ENCODE data around the gene HSD17B12.

DNA sequence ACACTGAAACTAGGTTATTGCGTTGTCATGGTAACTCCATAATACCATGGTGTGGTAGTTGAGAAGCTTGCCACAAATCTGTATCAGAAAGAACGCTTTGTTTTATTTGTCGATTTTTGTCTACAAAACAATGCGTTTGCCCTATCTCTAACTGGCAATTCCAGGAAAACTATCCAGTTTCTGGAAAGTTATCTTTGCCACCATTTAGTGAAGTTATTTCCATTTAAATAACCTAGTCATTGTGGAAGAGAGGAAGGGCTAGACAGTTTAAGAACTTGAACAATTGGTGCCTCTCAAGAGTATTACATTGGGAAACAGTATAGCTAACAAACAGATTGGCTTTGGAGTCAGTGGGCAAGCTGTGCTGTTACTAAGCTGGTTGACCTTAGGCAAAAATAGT is 7.9 kb downstream of the HSD17B12 start:
- TF ChIP-seq, protein P1, sequence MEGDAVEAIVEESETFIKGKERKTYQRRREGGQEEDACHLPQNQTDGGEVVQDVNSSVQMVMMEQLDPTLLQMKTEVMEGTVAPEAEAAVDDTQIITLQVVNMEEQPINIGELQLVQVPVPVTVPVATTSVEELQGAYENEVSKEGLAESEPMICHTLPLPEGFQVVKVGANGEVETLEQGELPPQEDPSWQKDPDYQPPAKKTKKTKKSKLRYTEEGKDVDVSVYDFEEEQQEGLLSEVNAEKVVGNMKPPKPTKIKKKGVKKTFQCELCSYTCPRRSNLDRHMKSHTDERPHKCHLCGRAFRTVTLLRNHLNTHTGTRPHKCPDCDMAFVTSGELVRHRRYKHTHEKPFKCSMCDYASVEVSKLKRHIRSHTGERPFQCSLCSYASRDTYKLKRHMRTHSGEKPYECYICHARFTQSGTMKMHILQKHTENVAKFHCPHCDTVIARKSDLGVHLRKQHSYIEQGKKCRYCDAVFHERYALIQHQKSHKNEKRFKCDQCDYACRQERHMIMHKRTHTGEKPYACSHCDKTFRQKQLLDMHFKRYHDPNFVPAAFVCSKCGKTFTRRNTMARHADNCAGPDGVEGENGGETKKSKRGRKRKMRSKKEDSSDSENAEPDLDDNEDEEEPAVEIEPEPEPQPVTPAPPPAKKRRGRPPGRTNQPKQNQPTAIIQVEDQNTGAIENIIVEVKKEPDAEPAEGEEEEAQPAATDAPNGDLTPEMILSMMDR (IDR thresholded peaks at IDR 0.05) = no peak
- TF ChIP-seq POLR2A (IDR thresholded peaks at IDR 0.05) (no peak), EP300 (IDR thresholded peaks at IDR 0.05) (no peak)
